Endodermal cell (in vitro differentiated cells): ENCODE data around the gene QSOX2. TPM values are rescaled to one million over a fixed set of nuclear protein-coding genes. Genes with fewer than 3 reads are reported as not detected.

Experiments
- DNase-seq: peaks from one replicate; pipeline ENCODE4 v3.0.0-alpha.2; 2017
- H3K27ac ChIP-seq: 2 replicates; pipeline ENCODE4 v1.5.1; 2013; ENCODE audit warnings: mild to moderate bottlenecking, low read depth, low read length, moderate library complexity
- H3K27me3 ChIP-seq: 2 replicates; pipeline ENCODE4 v1.6.1; 2013; ENCODE audit warnings: mild to moderate bottlenecking, low read length, moderate library complexity; ENCODE audit not compliant: insufficient read depth, control insufficient read depth, poor library complexity, severe bottlenecking
- H3K36me3 ChIP-seq: 2 replicates; pipeline ENCODE4 v1.7.0; 2013; ENCODE audit warnings: mild to moderate bottlenecking, low read length, moderate library complexity; ENCODE audit not compliant: control insufficient read depth, insufficient read depth
- H3K4me1 ChIP-seq: one replicate; pipeline ENCODE4 v1.7.0; 2013; ENCODE audit warnings: low read length; ENCODE audit not compliant: control insufficient read depth, insufficient read depth
- H3K4me3 ChIP-seq: 2 replicates; pipeline ENCODE4 v1.5.1; 2013; ENCODE audit warnings: mild to moderate bottlenecking, low read length, moderate library complexity
- H3K9ac ChIP-seq: 2 replicates; pipeline ENCODE4 v1.6.1; 2013; ENCODE audit warnings: mild to moderate bottlenecking, low read length, moderate library complexity; ENCODE audit not compliant: poor library complexity, severe bottlenecking; ENCODE audit errors: extremely low read depth
- H3K9me3 ChIP-seq: 2 replicates; pipeline ENCODE4 v1.6.1; 2013; ENCODE audit warnings: mild to moderate bottlenecking, low read length, moderate library complexity; ENCODE audit not compliant: control insufficient read depth
- H3K27ac Mint-ChIP-seq: 2 replicates; pipeline ENCODE4 v1.8.0; 2020; ENCODE audit warnings: mixed read lengths
- H3K27me3 Mint-ChIP-seq: 2 replicates; pipeline ENCODE4 v1.8.0; 2021; ENCODE audit warnings: mild to moderate bottlenecking, mixed read lengths; ENCODE audit not compliant: insufficient read depth
- H3K36me3 Mint-ChIP-seq: 2 replicates; pipeline ENCODE4 v1.8.0; 2020; ENCODE audit warnings: low read depth, mixed read lengths
- H3K4me1 Mint-ChIP-seq: 2 replicates; pipeline ENCODE4 v1.8.0; 2020; ENCODE audit warnings: mixed read lengths
- H3K4me3 Mint-ChIP-seq: 2 replicates; pipeline ENCODE4 v1.8.0; 2020; ENCODE audit warnings: mild to moderate bottlenecking, moderate library complexity, mixed read lengths
- H3K9me3 Mint-ChIP-seq: 2 replicates; pipeline ENCODE4 v1.8.0; 2020; ENCODE audit warnings: mild to moderate bottlenecking, mixed read lengths
- WGBS, 2 experiments: methylation state at CpG; one replicate each; pipeline versions ENCODE4 v1.1.5 to v1.1.7; 2013; ENCODE audit warnings: missing lambda C conversion rate in 2 of 2, mixed read lengths in 1 of 2; ENCODE audit not compliant: insufficient coverage in 1 of 2, insufficient read length in 1 of 2; 5-methylcytosine and 5-hydroxymethylcytosine counted together
- total RNA-seq, 2 donors: library from RNA; stranded (reverse); fragmentation: NEBNext Ultra II Directional in 1 of 2; extraction: Animal tissue kit (Norgen Biotek cat#: 25700) in 1 of 2; gene quantifications; 2 replicates in 1 of 2; 3 replicates in 1 of 2; pipeline ENCODE4 v1.2.1, GENCODE V29; 2021
- TF ChIP-seq, protein P1 (sequence below): fragments of 200-600 bp; sonication (generic); conservative IDR thresholded peaks from 2 replicates; pipeline ENCODE4 v1.5.0; 2021; ENCODE audit warnings: antibody characterized with exemption, mild to moderate bottlenecking

Gene QSOX2
- total RNA-seq, 2 donors from 2014 or later: 22.0 to 26.3 TPM

GRCh38 chr9:136255896-136256890 lies 10.6 kb upstream of the QSOX2 start:
- peaks cover 3% of the 10 kb centered on the region for H3K4me1 ChIP-seq
- WGBS, 2 experiments: 82 to 87% methylated on average over 19 to 28 of the region's 28 CpGs
- TF ChIP-seq, protein P1, sequence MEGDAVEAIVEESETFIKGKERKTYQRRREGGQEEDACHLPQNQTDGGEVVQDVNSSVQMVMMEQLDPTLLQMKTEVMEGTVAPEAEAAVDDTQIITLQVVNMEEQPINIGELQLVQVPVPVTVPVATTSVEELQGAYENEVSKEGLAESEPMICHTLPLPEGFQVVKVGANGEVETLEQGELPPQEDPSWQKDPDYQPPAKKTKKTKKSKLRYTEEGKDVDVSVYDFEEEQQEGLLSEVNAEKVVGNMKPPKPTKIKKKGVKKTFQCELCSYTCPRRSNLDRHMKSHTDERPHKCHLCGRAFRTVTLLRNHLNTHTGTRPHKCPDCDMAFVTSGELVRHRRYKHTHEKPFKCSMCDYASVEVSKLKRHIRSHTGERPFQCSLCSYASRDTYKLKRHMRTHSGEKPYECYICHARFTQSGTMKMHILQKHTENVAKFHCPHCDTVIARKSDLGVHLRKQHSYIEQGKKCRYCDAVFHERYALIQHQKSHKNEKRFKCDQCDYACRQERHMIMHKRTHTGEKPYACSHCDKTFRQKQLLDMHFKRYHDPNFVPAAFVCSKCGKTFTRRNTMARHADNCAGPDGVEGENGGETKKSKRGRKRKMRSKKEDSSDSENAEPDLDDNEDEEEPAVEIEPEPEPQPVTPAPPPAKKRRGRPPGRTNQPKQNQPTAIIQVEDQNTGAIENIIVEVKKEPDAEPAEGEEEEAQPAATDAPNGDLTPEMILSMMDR: peak; percentile 60
- H3K27ac ChIP-seq: no peak overlapping the region
- no peaks in the 10 kb centered on the region for H3K36me3 Mint-ChIP-seq
- no peak overlapping the region for H3K4me3 Mint-ChIP-seq
- H3K9me3 Mint-ChIP-seq: no peaks in the 10 kb centered on the region
- DNase-seq: no peak
- H3K4me3 ChIP-seq: no peak overlapping the region
- no peaks in the 10 kb centered on the region for H3K4me1 Mint-ChIP-seq
- no peaks in the 10 kb centered on the region for H3K9me3 ChIP-seq
- no peaks in the 10 kb centered on the region for H3K36me3 ChIP-seq
- H3K9ac ChIP-seq: no peak overlapping the region
- no peaks in the 10 kb centered on the region for H3K27me3 Mint-ChIP-seq
- no peaks in the 10 kb centered on the region for H3K27me3 ChIP-seq
- no peak overlapping the region for H3K27ac Mint-ChIP-seq

- no peak for DNase-seq
- H3K4me1 ChIP-seq: peaks cover 3% of the 10 kb centered on the region
- no peak overlapping the region for H3K4me3 Mint-ChIP-seq
- no peaks in the 10 kb centered on the region for H3K27me3 Mint-ChIP-seq
- no peaks in the 10 kb centered on the region for H3K36me3 Mint-ChIP-seq
- H3K36me3 ChIP-seq: no peaks in the 10 kb centered on the region
- H3K9me3 Mint-ChIP-seq: no peaks in the 10 kb centered on the region
- no peak overlapping the region for H3K4me3 ChIP-seq
- H3K4me1 Mint-ChIP-seq: no peaks in the 10 kb centered on the region
- 82 to 85% methylated on average over 7 to 12 of the region's 12 CpGs for WGBS, 2 experiments
- no peak overlapping the region for H3K27ac ChIP-seq
- H3K9me3 ChIP-seq: no peaks in the 10 kb centered on the region
- TF ChIP-seq, protein P1: no peak
- no peak overlapping the region for H3K9ac ChIP-seq
- H3K27ac Mint-ChIP-seq: no peak overlapping the region
- H3K27me3 ChIP-seq: no peaks in the 10 kb centered on the region
Measured at GRCh38 chr9:136255166-136255538, 9.5 kb upstream of the QSOX2 start.

- H3K4me1 Mint-ChIP-seq: no peaks in the 10 kb centered on the region
- WGBS, 2 experiments: 87 to 89% methylated on average over 18 to 25 of the region's 25 CpGs
- peaks cover 3% of the 10 kb centered on the region for H3K4me1 ChIP-seq
- no peak overlapping the region for H3K27ac Mint-ChIP-seq
- H3K27ac ChIP-seq: no peak overlapping the region
- no peaks in the 10 kb centered on the region for H3K9me3 ChIP-seq
- TF ChIP-seq, protein P1: peak; percentile 16
- H3K9ac ChIP-seq: no peak overlapping the region
- no peak overlapping the region for H3K4me3 Mint-ChIP-seq
- DNase-seq: no peak
- no peak overlapping the region for H3K4me3 ChIP-seq
- H3K9me3 Mint-ChIP-seq: no peaks in the 10 kb centered on the region
- no peaks in the 10 kb centered on the region for H3K27me3 ChIP-seq
- no peaks in the 10 kb centered on the region for H3K27me3 Mint-ChIP-seq
- no peaks in the 10 kb centered on the region for H3K36me3 ChIP-seq
- H3K36me3 Mint-ChIP-seq: no peaks in the 10 kb centered on the region
Measured at GRCh38 chr9:136254381-136255165, 9.0 kb upstream of the QSOX2 start.
